Activated naive CD4-positive, alpha-beta T cell treated with anti-CD3 and anti-CD28 coated beads, Interleukin-2, amount 10 ng/mL, durations not matched to agents 7 days and 5 days (primary cell): ENCODE data around the gene CORO2B.

Experiments
- CTCF ChIA-PET: fragments of 350-600 bp; sonication (Branson Sonifier 250); formaldehyde crosslinking; loops from one replicate; lab custom pipeline; 2021; ENCODE audit warnings: antibody characterized with exemption; lab: Charles Lee
- DNase-seq: peaks from one replicate; pipeline ENCODE4 v3.0.0-alpha.2; 2020
- H3K27ac Mint-ChIP-seq: one replicate; pipeline ENCODE4 v1.8.0; 2021; ENCODE audit warnings: mild to moderate bottlenecking, moderate library complexity, mixed read lengths
- H3K27me3 Mint-ChIP-seq: one replicate; pipeline ENCODE4 v1.8.0; 2021; ENCODE audit warnings: mild to moderate bottlenecking, mixed read lengths
- H3K36me3 Mint-ChIP-seq: one replicate; pipeline ENCODE4 v1.8.0; 2021; ENCODE audit warnings: mixed read lengths
- H3K4me1 Mint-ChIP-seq: one replicate; pipeline ENCODE4 v1.8.0; 2021; ENCODE audit warnings: mixed read lengths
- H3K4me3 Mint-ChIP-seq: one replicate; pipeline ENCODE4 v1.8.0; 2021; ENCODE audit warnings: mild to moderate bottlenecking, moderate library complexity, mixed read lengths
- H3K9me3 Mint-ChIP-seq: one replicate; pipeline ENCODE4 v1.8.0; 2021; ENCODE audit warnings: mixed read lengths

CORO2B gene

GRCh38 chr15:68578980-68579935 lies at the start of gene CORO2B:
Gene CORO2B (plus strand): TSS chr15:68578993. CDS start chr15:68579263, 270 bp downstream.
- no peaks in the 10 kb centered on the region for H3K36me3 Mint-ChIP-seq
- H3K27me3 Mint-ChIP-seq: peaks cover 87% of the 10 kb centered on the region
- H3K4me3 Mint-ChIP-seq: peak within 1 kb of the TSS; percentile 53
- CTCF ChIA-PET: no interaction called here
- no peak for DNase-seq
- H3K27ac Mint-ChIP-seq: no peak within 1 kb of the TSS
- peaks cover 11% of the 10 kb centered on the region for H3K4me1 Mint-ChIP-seq
- no peaks in the 10 kb centered on the region for H3K9me3 Mint-ChIP-seq

GRCh38 chr15:68531387-68532179 lies 47.2 kb upstream of the CORO2B start:
- Mint-ChIP-seq H3K27me3 (peaks cover 34% of the 10 kb centered on the region), H3K9me3 (peaks cover 16% of the 10 kb centered on the region), H3K36me3 (peaks cover 2% of the 10 kb centered on the region), H3K27ac (no peak overlapping the region), H3K4me1 (peaks cover 19% of the 10 kb centered on the region), H3K4me3 (no peak overlapping the region)
- CTCF ChIA-PET: no interaction called here
- no peak for DNase-seq

- no peak for DNase-seq
- Mint-ChIP-seq H3K4me1 (no peaks in the 10 kb centered on the region), H3K4me3 (no peak overlapping the region), H3K27me3 (peaks cover 25% of the 10 kb centered on the region), H3K9me3 (peaks cover 6% of the 10 kb centered on the region), H3K36me3 (peaks cover 2% of the 10 kb centered on the region), H3K27ac (no peak overlapping the region)
- CTCF ChIA-PET: interaction anchor here (1.2 to 3.9 kb wide), 2 partner anchors 12 kb away, joined by 4 to 24 read pairs; no protein-coding TSS in a partner anchor
Measured at GRCh38 chr15:68536331-68537095, 42.3 kb upstream of the CORO2B start.

- Mint-ChIP-seq H3K27me3 (peaks cover 27% of the 10 kb centered on the region), H3K9me3 (peaks cover 4% of the 10 kb centered on the region), H3K27ac (no peak overlapping the region), H3K36me3 (peaks cover 2% of the 10 kb centered on the region), H3K4me3 (no peak overlapping the region), H3K4me1 (no peaks in the 10 kb centered on the region)
- no peak for DNase-seq
- CTCF ChIA-PET: interaction anchor here (1.2 to 3.9 kb wide), 2 partner anchors 12 to 13 kb away, joined by 4 to 24 read pairs; no protein-coding TSS in a partner anchor
Measured at GRCh38 chr15:68537097-68537496, 41.7 kb upstream of the CORO2B start.

- CTCF ChIA-PET: interaction anchor here (0.7 to 3.9 kb wide), 3 partner anchors 11 to 136 kb away, joined by 4 to 24 read pairs (median 6); no protein-coding TSS in a partner anchor
- no peaks in the 10 kb centered on the region for H3K36me3 Mint-ChIP-seq
- no peak for DNase-seq
Measured at GRCh38 chr15:68537506-68537905, 41.3 kb upstream of the CORO2B start.

GRCh38 chr15:68538311-68538710 lies 40.5 kb upstream of the CORO2B start:
- Mint-ChIP-seq H3K9me3 (no peaks in the 10 kb centered on the region), H3K4me3 (no peak overlapping the region), H3K27me3 (peaks cover 31% of the 10 kb centered on the region), H3K27ac (no peak overlapping the region), H3K36me3 (no peaks in the 10 kb centered on the region), H3K4me1 (no peaks in the 10 kb centered on the region)
- CTCF ChIA-PET: interaction anchor here (0.7 to 3.9 kb wide), 10 partner anchors 11 to 286 kb away, joined by 3 to 24 read pairs (median 4); no protein-coding TSS in a partner anchor
- no peak for DNase-seq

More at GRCh38 chr15:68537506-68537905, 41.3 kb upstream of the CORO2B start:
- Mint-ChIP-seq H3K4me1 (no peaks in the 10 kb centered on the region), H3K27ac (no peak overlapping the region), H3K4me3 (no peak overlapping the region), H3K27me3 (peaks cover 27% of the 10 kb centered on the region), H3K9me3 (peaks cover under 1% of the 10 kb centered on the region)

- H3K27ac Mint-ChIP-seq: no peak overlapping the region
- H3K27me3 Mint-ChIP-seq: peaks cover 32% of the 10 kb centered on the region
- H3K36me3 Mint-ChIP-seq: no peaks in the 10 kb centered on the region
- no peaks in the 10 kb centered on the region for H3K4me1 Mint-ChIP-seq
- no peak overlapping the region for H3K4me3 Mint-ChIP-seq
- CTCF ChIA-PET: interaction anchor here (0.8 to 1.7 kb wide), 6 partner anchors 8 to 289 kb away, joined by 3 to 4 read pairs (median 4); no protein-coding TSS in a partner anchor
- H3K9me3 Mint-ChIP-seq: no peaks in the 10 kb centered on the region
- DNase-seq: no peak
Measured at GRCh38 chr15:68541743-68542142, 37.0 kb upstream of the CORO2B start.

GRCh38 chr15:68542348-68542747 lies 36.4 kb upstream of the CORO2B start:
- no peak overlapping the region for H3K27ac Mint-ChIP-seq
- H3K4me1 Mint-ChIP-seq: no peaks in the 10 kb centered on the region
- no peak overlapping the region for H3K4me3 Mint-ChIP-seq
- CTCF ChIA-PET: interaction anchor here (1.2 to 1.7 kb wide), 3 partner anchors 12 to 290 kb away, joined by 3 to 4 read pairs (median 3); no protein-coding TSS in a partner anchor
- DNase-seq: no peak
- peaks cover 32% of the 10 kb centered on the region for H3K27me3 Mint-ChIP-seq
- no peaks in the 10 kb centered on the region for H3K36me3 Mint-ChIP-seq
- no peaks in the 10 kb centered on the region for H3K9me3 Mint-ChIP-seq

GRCh38 chr15:68542771-68543164 lies 36.0 kb upstream of the CORO2B start:
- no peak overlapping the region for H3K27ac Mint-ChIP-seq
- DNase-seq: no peak
- H3K4me3 Mint-ChIP-seq: no peak overlapping the region
- CTCF ChIA-PET: interaction anchor here (1.2 to 1.7 kb wide), 2 partner anchors 11 to 290 kb away, joined by 3 to 4 read pairs; no protein-coding TSS in a partner anchor
- H3K9me3 Mint-ChIP-seq: no peaks in the 10 kb centered on the region
- H3K27me3 Mint-ChIP-seq: peaks cover 32% of the 10 kb centered on the region
- H3K4me1 Mint-ChIP-seq: no peaks in the 10 kb centered on the region
- no peaks in the 10 kb centered on the region for H3K36me3 Mint-ChIP-seq

- Mint-ChIP-seq H3K9me3 (no peaks in the 10 kb centered on the region), H3K4me1 (no peaks in the 10 kb centered on the region), H3K36me3 (no peaks in the 10 kb centered on the region), H3K27me3 (peaks cover 32% of the 10 kb centered on the region), H3K4me3 (no peak overlapping the region), H3K27ac (no peak overlapping the region)
- CTCF ChIA-PET: no interaction called here
- no peak for DNase-seq
Measured at GRCh38 chr15:68543165-68544008, 35.4 kb upstream of the CORO2B start.

GRCh38 chr15:68546318-68546717 lies 32.5 kb upstream of the CORO2B start:
- no peaks in the 10 kb centered on the region for H3K36me3 Mint-ChIP-seq
- no peaks in the 10 kb centered on the region for H3K9me3 Mint-ChIP-seq
- DNase-seq: no peak
- no peaks in the 10 kb centered on the region for H3K4me1 Mint-ChIP-seq
- H3K27me3 Mint-ChIP-seq: peaks cover 43% of the 10 kb centered on the region
- H3K27ac Mint-ChIP-seq: no peak overlapping the region
- CTCF ChIA-PET: interaction anchor here (1.1 kb wide), 2 partner anchors 80 to 240 kb away, joined by 3 to 4 read pairs; no protein-coding TSS in a partner anchor
- H3K4me3 Mint-ChIP-seq: no peak overlapping the region

GRCh38 chr15:68548364-68548763 lies 30.4 kb upstream of the CORO2B start:
- Mint-ChIP-seq H3K27me3 (peaks cover 33% of the 10 kb centered on the region), H3K36me3 (no peaks in the 10 kb centered on the region)

More at GRCh38 chr15:68548364-68548763, 30.4 kb upstream of the CORO2B start:
- Mint-ChIP-seq H3K4me1 (no peaks in the 10 kb centered on the region), H3K9me3 (no peaks in the 10 kb centered on the region), H3K27ac (no peak overlapping the region), H3K4me3 (no peak overlapping the region)
- DNase-seq: no peak
- CTCF ChIA-PET: interaction anchor here (1.2 to 7.7 kb wide), 6 partner anchors 9 to 331 kb away, joined by 4 to 136 read pairs (median 15); no protein-coding TSS in a partner anchor
